Mesenchymal stem cell (in vitro differentiated cells and primary cell): ENCODE measurements around the gene OSBPL1A.
"Not testable (repeated sequence)": the region's sequence is repeated elsewhere in the genome, so short reads cannot be mapped to it uniquely, and the experiment has no call there.

Experiments
- DNase-seq: peaks from one replicate; pipeline ENCODE4 v3.0.0-alpha.2; 2013
- H2AFZ ChIP-seq: one replicate; pipeline ENCODE4 v1.6.1; 2013; ENCODE audit warnings: low read depth, mild to moderate bottlenecking, control low read depth, inconsistent platforms, low read length, moderate library complexity
- H2AK5ac ChIP-seq: 2 replicates; pipeline ENCODE4 v1.6.1; 2013; ENCODE audit warnings: low read length, moderate library complexity, mild to moderate bottlenecking, inconsistent platforms; ENCODE audit not compliant: severe bottlenecking
- H2BK120ac ChIP-seq: one replicate; pipeline ENCODE4 v1.6.1; 2013; ENCODE audit warnings: low read depth, mild to moderate bottlenecking, inconsistent platforms, low read length, moderate library complexity
- H2BK12ac ChIP-seq, 2 experiments: one replicate each; pipeline ENCODE4 v1.6.1; 2013; ENCODE audit warnings: inconsistent platforms in 2 of 2, low read length in 2 of 2, mild to moderate bottlenecking in 2 of 2, moderate library complexity in 2 of 2, control low read depth in 1 of 2
- H2BK15ac ChIP-seq: one replicate; pipeline ENCODE4 v1.6.1; 2013; ENCODE audit warnings: mild to moderate bottlenecking, low read depth, inconsistent platforms; ENCODE audit not compliant: poor library complexity, severe bottlenecking
- H2BK5ac ChIP-seq: 2 replicates; pipeline ENCODE4 v1.6.1; 2013; ENCODE audit warnings: low read depth, mild to moderate bottlenecking, low read length, control low read depth, inconsistent platforms; ENCODE audit not compliant: poor library complexity, severe bottlenecking
- H3K14ac ChIP-seq, 2 experiments: one replicate each; pipeline ENCODE4 v1.6.1; 2013; ENCODE audit warnings: inconsistent platforms in 2 of 2, low read length in 2 of 2, control low read depth in 1 of 2, mild to moderate bottlenecking in 1 of 2, moderate library complexity in 1 of 2
- H3K18ac ChIP-seq, 2 experiments: one replicate each; pipeline ENCODE4 v1.6.1; 2013; ENCODE audit warnings: inconsistent platforms in 2 of 2, low read length in 2 of 2, control low read depth in 1 of 2, low read depth in 1 of 2, mild to moderate bottlenecking in 1 of 2
- H3K23ac ChIP-seq, 2 experiments: one replicate each; pipeline ENCODE4 v1.6.1; 2013; ENCODE audit warnings: inconsistent platforms in 2 of 2, low read length in 2 of 2, mild to moderate bottlenecking in 2 of 2, moderate library complexity in 2 of 2, control low read depth in 1 of 2
- H3K27ac ChIP-seq: 2 replicates; pipeline ENCODE4 v1.5.1; 2013; ENCODE audit warnings: mild to moderate bottlenecking, moderate library complexity, low read length, control low read depth, inconsistent platforms; ENCODE audit not compliant: poor library complexity, severe bottlenecking
- H3K27me3 ChIP-seq, 2 experiments: 2 replicates each; pipeline versions ENCODE4 v1.6.1 to v1.7.0; 2013; ENCODE audit warnings: low read length in 2 of 2, mild to moderate bottlenecking in 2 of 2, moderate library complexity in 2 of 2, control low read depth in 1 of 2, inconsistent platforms in 1 of 2; ENCODE audit not compliant: control insufficient read depth in 1 of 2, insufficient read depth in 1 of 2
- H3K36me3 ChIP-seq, 2 experiments: 2 replicates each; pipeline versions ENCODE4 v1.6.1 to v1.7.0; 2013; ENCODE audit warnings: low read length in 2 of 2, control low read depth in 1 of 2, inconsistent platforms in 1 of 2, low read depth in 1 of 2, mild to moderate bottlenecking in 1 of 2; ENCODE audit not compliant: insufficient read depth in 2 of 2, control insufficient read depth in 1 of 2
- H3K4ac ChIP-seq, 2 experiments: one replicate each; pipeline ENCODE4 v1.6.1; 2013; ENCODE audit warnings: inconsistent platforms in 2 of 2, low read length in 2 of 2, mild to moderate bottlenecking in 2 of 2, moderate library complexity in 2 of 2, control low read depth in 1 of 2, low read depth in 1 of 2
- H3K4me1 ChIP-seq: 2 replicates; pipeline ENCODE4 v1.6.1; 2013; ENCODE audit warnings: low read depth, low read length, control low read depth; ENCODE audit not compliant: control insufficient read depth, insufficient read depth
- H3K4me2 ChIP-seq: 2 replicates; pipeline ENCODE4 v1.6.1; 2013; ENCODE audit warnings: low read length, mild to moderate bottlenecking, inconsistent platforms; ENCODE audit not compliant: poor library complexity, severe bottlenecking
- H3K4me3 ChIP-seq, 2 experiments: 2 replicates each; pipeline versions ENCODE4 v1.5.1 to v1.7.0; 2013; ENCODE audit warnings: low read length in 2 of 2, mild to moderate bottlenecking in 2 of 2, control low read depth in 1 of 2, low read depth in 1 of 2; ENCODE audit not compliant: insufficient read depth in 1 of 2
- H3K79me1 ChIP-seq: replicated peaks from 2 replicates; pipeline ENCODE4 v1.6.1; 2013; ENCODE audit warnings: mild to moderate bottlenecking, control low read depth, low read length, inconsistent platforms; ENCODE audit not compliant: poor library complexity, severe bottlenecking
- H3K9ac ChIP-seq: 2 replicates; pipeline ENCODE4 v1.7.0; 2013; ENCODE audit warnings: mild to moderate bottlenecking, low read length, moderate library complexity
- H3K9me3 ChIP-seq: 2 replicates; pipeline ENCODE4 v1.7.0; 2013; ENCODE audit warnings: mild to moderate bottlenecking, low read length; ENCODE audit not compliant: control insufficient read depth
- H4K8ac ChIP-seq: one replicate; pipeline ENCODE4 v1.6.1; 2013; ENCODE audit warnings: inconsistent platforms, mild to moderate bottlenecking, low read length, moderate library complexity
- H4K91ac ChIP-seq: one replicate; pipeline ENCODE4 v1.6.1; 2013; ENCODE audit warnings: mild to moderate bottlenecking, low read length, inconsistent platforms
- WGBS: methylation state at CpG from one replicate; pipeline ENCODE4 v1.1.7; 2013; ENCODE audit warnings: mixed read lengths; 5-methylcytosine and 5-hydroxymethylcytosine counted together

OSBPL1A gene

GRCh38 chr18:24149591-24149990 is 248.0 kb downstream of the OSBPL1A start:
- H3K4me3 ChIP-seq, H2BK120ac ChIP-seq, H2AFZ ChIP-seq, H2AK5ac ChIP-seq, H3K79me1 ChIP-seq, H2BK5ac ChIP-seq, H3K4me2 ChIP-seq, H3K9ac ChIP-seq, H3K14ac ChIP-seq, H2BK12ac ChIP-seq, H3K4me1 ChIP-seq, DNase-seq, H3K18ac ChIP-seq, H3K4ac ChIP-seq, H2BK15ac ChIP-seq, H3K9me3 ChIP-seq, H3K23ac ChIP-seq, H4K91ac ChIP-seq, H4K8ac ChIP-seq, H3K27ac ChIP-seq, H3K27me3 ChIP-seq: not testable (repeated sequence)
- 95% methylated on average over 28 of the region's 28 CpGs for WGBS
- peaks cover 15 to 53% of the 10 kb centered on the region in 2 experiments for H3K36me3 ChIP-seq

GRCh38 chr18:24142376-24142775 is 255.2 kb downstream of the OSBPL1A start:
- H3K23ac ChIP-seq = no peak overlapping the region
- no peak overlapping the region for H2AFZ ChIP-seq
- peaks cover 5% of the 10 kb centered on the region for H3K9me3 ChIP-seq
- no peak overlapping the region for H2BK5ac ChIP-seq
- H2AK5ac ChIP-seq = no peak overlapping the region
- peaks cover 3 to 18% of the 10 kb centered on the region in 2 experiments for H3K36me3 ChIP-seq
- no peak overlapping the region for H3K4me3 ChIP-seq
- H3K18ac ChIP-seq = no peak overlapping the region
- no peak overlapping the region for H3K27ac ChIP-seq
- H4K91ac ChIP-seq = no peak overlapping the region
- no peak overlapping the region for H2BK120ac ChIP-seq
- no peaks in the 10 kb centered on the region for H3K27me3 ChIP-seq
- no peak overlapping the region for H3K9ac ChIP-seq
- H3K14ac ChIP-seq = no peak overlapping the region
- H2BK12ac ChIP-seq = no peak overlapping the region
- no peak overlapping the region for H3K4ac ChIP-seq
- no peak overlapping the region for H2BK15ac ChIP-seq
- peaks cover 2% of the 10 kb centered on the region for H3K4me1 ChIP-seq
- H3K4me2 ChIP-seq = no peak overlapping the region
- DNase-seq = no peak
- H3K79me1 ChIP-seq = peaks cover 7% of the 10 kb centered on the region
- H4K8ac ChIP-seq = no peak overlapping the region

- Histone ChIP-seq H3K18ac (no peak overlapping the region), H3K4me2 (no peak overlapping the region), H3K14ac (no peak overlapping the region), H3K36me3 (peaks cover 3 to 7% of the 10 kb centered on the region in 2 experiments), H2AFZ (no peak overlapping the region), H2BK12ac (no peak overlapping the region), H4K91ac (no peak overlapping the region), H3K27me3 (no peaks in the 10 kb centered on the region), H3K27ac (no peak overlapping the region), H2BK120ac (no peak overlapping the region), H3K79me1 (peaks cover 7% of the 10 kb centered on the region), H4K8ac (no peak overlapping the region), H3K4ac (no peak overlapping the region), H3K9ac (no peak overlapping the region), H2AK5ac (no peak overlapping the region), H3K23ac (no peak overlapping the region), H3K9me3 (no peaks in the 10 kb centered on the region), H2BK15ac (no peak overlapping the region), H3K4me3 (no peak overlapping the region), H3K4me1 (peaks cover 2% of the 10 kb centered on the region), H2BK5ac (no peak overlapping the region)
- DNase-seq = no peak
- WGBS = 100% methylated on average over 2 of the region's 2 CpGs
These were observed 256.9 kb downstream of the OSBPL1A start for GRCh38 chr18:24140697-24141096.

- peak within 1 kb of the TSS in 1 of 2 experiments; percentile 39 for H2BK12ac ChIP-seq
These were observed 258.6 kb downstream of the OSBPL1A start, which contains the start of gene CABYR for GRCh38 chr18:24138789-24139616. CABYR (plus strand) TSS chr18:24139062; CDS start chr18:24143115, 4,053 bp downstream.

More at GRCh38 chr18:24138789-24139616, 258.6 kb downstream of the OSBPL1A start, which contains the start of gene CABYR:
- H3K4me2 ChIP-seq = peak within 1 kb of the TSS; percentile 72
- DNase-seq = peak; percentile 90
- H4K91ac ChIP-seq = no peak within 1 kb of the TSS
- H3K9me3 ChIP-seq = no peaks in the 10 kb centered on the region
- no peak within 1 kb of the TSS for H2BK120ac ChIP-seq
- H2AFZ ChIP-seq = peak within 1 kb of the TSS; percentile 15
- no peak within 1 kb of the TSS for H2BK15ac ChIP-seq
- H3K79me1 ChIP-seq = peaks cover 7% of the 10 kb centered on the region
- H3K14ac ChIP-seq = no peak within 1 kb of the TSS
- H4K8ac ChIP-seq = peak within 1 kb of the TSS; percentile 84
- no peak within 1 kb of the TSS for H2BK5ac ChIP-seq
- H2AK5ac ChIP-seq = peak within 1 kb of the TSS; percentile 35
- peaks cover 2% of the 10 kb centered on the region for H3K4me1 ChIP-seq
- 2% methylated on average over 50 of the region's 63 CpGs for WGBS
- peak within 1 kb of the TSS; percentile 69 to 86 for H3K4me3 ChIP-seq
- H3K27me3 ChIP-seq = no peaks in the 10 kb centered on the region
- peak within 1 kb of the TSS in 1 of 2 experiments; percentile 40 for H3K4ac ChIP-seq
- H3K36me3 ChIP-seq = peaks cover 3 to 5% of the 10 kb centered on the region in 2 experiments
- peak within 1 kb of the TSS in 1 of 2 experiments; percentile 26 for H3K23ac ChIP-seq
- H3K9ac ChIP-seq = peak within 1 kb of the TSS; percentile 91
- H3K18ac ChIP-seq = peak within 1 kb of the TSS in 1 of 2 experiments; percentile 28
- H3K27ac ChIP-seq = peak within 1 kb of the TSS; percentile 70
